Stimulated activated CD4-positive, alpha-beta T cell treated with anti-CD3 and anti-CD28 coated beads, Interleukin-1b, Interleukin-23, amount 100 ng/mL, for 4 hours (primary cell): ENCODE data around the gene ABHD12.
"Not testable (repeated sequence)": the region's sequence is repeated elsewhere in the genome, so short reads cannot be mapped to it uniquely, and the experiment has no call there.

Source experiments
- DNase-seq, 2 donors: peaks; one replicate each; pipeline ENCODE4 v3.0.0-alpha.2; 2020; ENCODE audit warnings: low read depth in 2 of 2

ABHD12 gene

GRCh38 chr20:25353747-25354705 is 36.6 kb downstream of the ABHD12 start:
- DNase-seq = no peak

DNA sequence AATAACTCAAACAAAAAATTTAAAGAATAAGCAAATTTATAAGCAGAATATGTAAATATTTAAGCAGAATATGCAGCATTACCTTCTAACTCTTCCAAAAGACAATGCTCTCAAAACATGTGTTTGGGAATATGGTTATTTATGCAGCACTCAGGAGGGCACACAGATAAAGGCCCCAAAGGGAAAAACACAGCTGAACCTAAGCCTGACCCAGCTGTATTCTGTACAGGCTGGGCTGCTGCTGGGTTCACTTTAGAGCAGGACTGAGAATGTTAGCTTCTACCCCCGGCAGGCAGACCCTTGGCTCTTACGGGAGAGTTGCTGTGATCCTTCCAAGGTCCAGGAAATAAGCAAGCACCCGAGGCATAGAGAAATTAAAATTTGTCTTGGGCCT is 37.3 kb downstream of the ABHD12 start:
- no peak for DNase-seq

GRCh38 chr20:25352746-25353145 is 37.9 kb downstream of the ABHD12 start:
- no peak for DNase-seq

DNA sequence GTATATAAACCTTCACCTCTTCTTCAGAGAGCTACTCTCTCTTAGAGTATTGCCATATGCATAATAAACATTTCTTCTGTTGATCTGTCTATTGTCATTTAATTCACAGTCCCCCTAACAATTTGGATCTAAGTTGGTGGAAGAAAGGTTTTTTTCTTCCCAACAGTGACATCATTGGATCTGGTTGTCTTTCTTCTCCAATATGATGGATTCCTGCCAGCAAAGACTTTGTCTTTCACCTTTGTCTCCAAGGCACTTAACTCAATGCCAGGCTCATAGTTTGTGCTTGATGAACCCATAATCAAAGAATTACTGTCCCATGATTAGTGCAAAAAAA is 39.6 kb downstream of the ABHD12 start:
- no peak for DNase-seq

DNA sequence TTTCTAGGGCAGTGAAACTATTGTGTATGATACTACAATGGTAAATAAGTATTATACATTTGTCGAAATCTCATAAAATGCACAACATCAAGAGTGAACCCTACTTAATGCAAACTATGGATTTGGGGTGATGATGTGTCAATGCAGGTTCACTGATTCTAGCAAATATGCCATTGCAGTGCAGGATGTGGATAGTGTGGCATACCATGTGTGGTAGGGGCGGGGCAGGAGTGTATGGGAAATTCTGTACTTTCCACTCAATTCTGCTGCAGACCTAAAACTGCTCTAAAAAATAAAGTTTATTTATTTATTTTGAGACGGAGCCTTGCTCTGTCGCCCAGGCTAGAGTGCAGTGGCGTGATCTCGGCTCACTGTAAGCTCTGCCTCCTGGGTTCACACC is 44.3 kb downstream of the ABHD12 start:
- no peak for DNase-seq

DNA sequence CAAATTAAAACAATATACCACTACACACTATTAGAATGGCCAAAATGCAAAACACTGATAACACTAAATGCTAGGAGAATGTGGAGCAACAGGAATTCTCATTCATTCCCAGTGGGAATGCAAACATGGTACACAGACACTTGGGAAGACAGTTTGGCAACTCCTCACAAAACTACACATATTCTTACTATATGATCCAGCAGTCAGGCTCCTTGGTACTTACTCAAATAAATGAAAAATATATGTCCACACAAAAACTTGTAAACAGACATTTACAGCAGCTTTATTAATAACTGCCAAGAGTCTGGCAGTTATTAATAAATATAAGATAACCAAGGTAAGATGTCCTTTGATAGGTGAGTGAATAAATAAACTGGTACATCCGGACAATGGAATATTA is 44.9 kb downstream of the ABHD12 start:
- DNase-seq = no peak

DNA sequence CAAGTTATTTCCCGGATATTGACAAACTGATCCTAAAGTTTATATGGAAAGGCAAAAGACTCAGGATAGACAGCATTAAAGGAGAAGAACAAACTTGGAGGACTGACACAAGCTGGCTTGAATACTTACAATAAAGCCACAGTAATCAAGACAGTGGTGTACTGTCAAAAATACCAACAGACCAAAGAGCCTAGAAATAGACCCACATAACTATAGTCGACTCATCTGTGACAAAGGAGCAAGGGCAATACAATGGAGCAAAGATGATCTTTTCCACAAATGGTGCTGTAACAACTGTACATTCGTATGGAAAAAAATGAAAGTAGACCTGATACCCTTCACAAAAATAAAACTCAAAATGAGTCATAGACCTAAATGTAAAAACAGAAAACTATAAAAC is 46.0 kb downstream of the ABHD12 start:
- DNase-seq = no peak

DNA sequence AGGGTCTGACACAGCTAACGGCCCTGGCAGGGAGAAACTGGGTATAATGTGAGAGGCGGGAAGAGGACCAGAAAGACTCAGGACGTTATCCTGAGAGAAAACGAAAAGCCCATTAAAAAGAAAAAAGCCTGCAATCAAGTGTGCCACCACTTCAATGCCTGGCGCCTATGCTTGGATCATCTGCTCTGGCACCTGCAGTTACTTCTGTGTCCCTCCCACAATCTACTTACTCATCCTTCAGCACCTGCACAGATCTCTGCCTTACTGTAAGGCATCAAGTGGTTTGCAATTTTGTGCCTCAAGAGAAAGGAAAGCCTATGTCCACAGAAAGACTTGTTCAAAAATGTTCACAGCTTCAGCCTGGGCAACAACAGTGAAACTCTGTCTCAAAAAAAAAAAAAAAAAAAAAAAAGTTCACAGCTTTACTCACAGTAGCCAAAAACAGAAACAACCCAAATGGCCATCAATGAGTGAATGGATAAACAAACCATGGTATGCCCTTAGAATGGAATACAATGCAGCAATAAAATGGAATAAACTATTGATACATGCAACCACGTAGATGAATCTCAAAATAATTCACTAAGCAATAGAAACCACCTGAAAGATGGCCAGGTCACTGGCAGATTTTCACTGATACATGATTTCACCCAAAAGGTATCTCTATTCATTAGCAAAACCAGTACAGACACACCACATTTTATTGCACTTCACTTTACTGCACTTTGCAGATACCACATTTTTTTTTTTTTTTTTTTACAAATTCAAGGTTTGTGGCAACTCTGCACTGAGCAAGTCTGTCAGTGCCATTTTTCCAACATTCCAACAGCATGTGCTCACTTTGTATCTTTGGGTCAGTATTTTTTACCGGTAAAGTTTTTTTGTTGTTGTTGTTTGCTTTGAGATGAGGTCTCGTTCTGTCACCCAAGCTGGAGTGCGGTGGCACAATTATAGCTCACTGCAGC is 48.6 kb downstream of the ABHD12 start:
- DNase-seq = no peak

DNA sequence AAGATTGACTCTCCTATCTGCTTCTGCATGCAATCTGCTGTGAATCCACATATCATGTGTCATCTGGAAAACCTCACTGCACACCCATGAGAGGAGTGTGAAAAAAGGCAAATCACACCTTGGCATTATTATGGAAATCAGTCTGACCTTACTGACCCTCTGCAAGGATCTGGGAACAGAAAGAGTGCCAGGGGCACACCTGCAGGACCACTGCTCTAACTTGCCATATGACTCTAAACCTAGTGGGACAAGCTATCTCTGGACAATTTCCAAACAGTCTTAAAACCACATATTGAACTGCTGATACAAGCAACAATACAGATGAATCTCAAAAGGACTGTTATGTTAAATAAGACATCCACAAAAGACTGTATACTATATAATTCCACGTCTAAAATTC is 50.3 kb downstream of the ABHD12 start:
- DNase-seq = no peak

DNA sequence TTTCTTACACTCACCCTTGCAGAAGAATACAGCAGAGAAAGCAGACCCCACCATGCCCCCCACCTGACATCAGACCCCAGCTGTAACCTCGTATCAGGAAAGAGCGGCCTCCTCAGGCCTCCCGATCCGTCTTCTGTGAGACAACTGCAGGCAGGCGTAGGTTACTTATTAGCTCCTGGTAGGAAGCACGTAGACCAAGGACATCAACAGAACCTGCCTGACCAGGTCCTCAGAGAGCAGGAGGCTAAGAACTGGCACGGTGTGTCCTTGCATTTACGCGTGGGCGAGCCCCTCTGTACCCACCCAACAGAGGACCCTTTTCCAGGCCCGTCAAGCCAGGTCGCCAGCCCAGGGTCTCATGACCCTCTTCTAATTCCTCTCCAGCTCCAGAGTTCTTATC is 51.0 kb downstream of the ABHD12 start:
- DNase-seq = no peak

- no peak for DNase-seq
These were observed 52.3 kb downstream of the ABHD12 start for GRCh38 chr20:25338112-25339023.

GRCh38 chr20:25336561-25337422 is 53.8 kb downstream of the ABHD12 start:
- no peak for DNase-seq

DNA sequence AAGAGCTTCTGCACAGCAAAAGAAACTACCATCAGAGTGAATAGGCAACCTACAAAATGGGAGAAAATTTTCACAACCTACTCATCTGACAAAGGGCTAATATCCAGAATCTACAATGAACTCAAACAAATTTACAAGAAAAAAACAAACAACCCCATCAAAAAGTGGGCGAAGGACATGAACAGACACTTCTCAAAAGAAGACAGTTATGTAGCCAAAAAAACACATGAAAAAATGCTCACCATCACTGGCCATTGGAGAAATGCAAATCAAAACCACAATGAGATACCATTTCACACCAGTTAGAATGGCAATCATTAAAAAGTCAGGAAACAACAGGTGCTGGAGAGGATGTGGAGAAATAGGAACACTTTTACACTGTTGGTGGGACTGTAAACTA is 55.7 kb downstream of the ABHD12 start:
- DNase-seq = not testable (repeated sequence)

DNA sequence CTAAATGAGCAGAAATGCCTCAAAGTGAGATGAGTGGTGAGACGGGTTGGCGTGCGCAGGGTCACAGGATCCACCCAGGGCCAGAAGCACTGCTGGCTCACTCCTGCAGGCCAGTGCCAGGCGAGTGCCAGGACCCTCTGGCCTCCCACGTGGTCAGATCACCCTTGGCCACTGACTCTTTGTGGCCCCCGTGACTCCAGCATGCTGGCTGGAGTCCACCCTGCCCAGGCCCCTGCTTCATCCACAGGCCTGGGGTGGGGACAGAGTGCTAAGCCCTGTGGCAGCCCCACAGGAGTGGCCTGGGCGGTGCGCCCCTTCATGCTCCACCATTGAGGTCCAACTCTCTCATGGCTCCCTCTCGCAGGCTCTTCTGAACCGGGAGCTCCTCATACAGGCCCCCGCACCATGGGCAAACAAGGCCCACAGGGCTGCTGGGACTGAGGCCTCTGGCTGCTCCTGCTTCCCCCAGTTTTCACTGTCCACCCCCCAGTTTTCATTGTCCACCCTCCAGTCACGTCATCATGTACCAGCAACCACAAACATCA is 61.6 kb downstream of the ABHD12 start:
- no peak for DNase-seq

DNA sequence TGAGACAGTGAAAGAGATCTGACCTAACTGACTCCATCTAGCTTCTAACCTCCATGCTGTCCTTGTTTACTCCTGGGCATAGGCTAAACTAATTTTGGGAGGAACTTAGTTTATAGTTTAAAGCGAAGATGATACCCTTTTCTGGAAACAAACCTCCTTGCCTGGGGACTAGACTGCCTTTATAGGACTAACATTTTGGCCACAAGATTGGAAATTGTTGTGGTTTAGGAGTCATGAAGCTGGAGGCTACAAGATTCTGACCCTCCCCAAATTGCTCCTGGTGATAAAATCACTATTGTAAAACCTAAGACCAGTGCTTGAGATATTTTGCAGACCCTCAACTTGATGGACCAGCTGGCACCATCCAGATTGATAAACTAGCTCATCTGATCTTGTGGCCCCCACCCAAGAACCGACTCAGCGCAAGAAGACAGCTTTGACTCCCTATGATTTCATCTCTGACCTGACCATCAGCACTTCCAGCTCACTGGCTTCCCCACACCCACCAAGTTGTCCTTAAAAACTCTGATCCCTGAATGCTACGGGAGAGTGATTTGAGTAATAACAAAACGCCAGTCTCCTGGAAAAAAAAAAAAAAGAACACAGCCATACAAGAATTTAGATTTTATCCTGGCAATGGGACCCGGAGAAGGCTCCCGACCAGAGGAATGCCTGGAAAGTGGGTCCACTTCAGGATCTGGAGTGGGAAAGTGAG is 63.0 kb downstream of the ABHD12 start:
- no peak for DNase-seq

- no peak for DNase-seq
These were observed 64.6 kb downstream of the ABHD12 start for GRCh38 chr20:25325997-25326396.

DNA sequence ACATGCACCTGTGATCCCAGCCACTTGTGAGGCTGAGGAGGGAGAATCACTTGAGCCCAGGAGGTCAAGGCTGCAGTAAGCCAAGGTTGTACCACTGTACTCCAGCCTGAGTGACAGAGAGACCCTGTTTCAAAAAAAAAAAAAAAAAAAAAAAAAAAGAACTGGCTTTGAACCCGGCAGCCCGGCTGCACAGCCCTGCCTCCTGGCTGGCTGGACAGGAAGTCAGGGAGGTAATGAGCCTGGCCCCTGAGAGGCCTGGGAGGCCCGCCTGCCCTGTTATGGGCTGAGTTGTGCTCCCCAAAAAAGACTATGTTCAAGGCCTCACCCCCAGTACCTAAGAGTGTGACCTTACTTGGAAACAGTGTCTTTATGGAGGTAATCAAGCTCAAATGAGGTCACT is 65.6 kb downstream of the ABHD12 start:
- no peak for DNase-seq

DNA sequence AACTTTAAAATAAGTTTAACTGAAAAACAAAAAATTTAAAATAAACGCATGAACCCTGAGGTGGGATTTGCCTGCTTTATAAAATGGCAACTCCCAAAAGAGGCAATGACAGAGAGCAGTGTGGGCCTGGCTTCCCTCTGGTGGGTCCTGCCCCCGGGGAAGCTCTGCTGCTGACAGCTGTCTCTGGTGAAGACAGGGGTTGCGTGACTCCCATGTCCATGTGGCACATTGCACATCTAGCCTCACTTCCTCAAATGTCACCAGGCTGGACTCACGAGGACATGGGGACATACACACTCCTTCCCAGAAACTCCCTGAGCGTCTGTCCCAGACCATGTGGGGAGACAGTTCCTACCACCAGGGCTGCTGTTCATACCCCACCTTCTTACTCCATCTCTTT is 66.2 kb downstream of the ABHD12 start:
- DNase-seq = no peak

DNA sequence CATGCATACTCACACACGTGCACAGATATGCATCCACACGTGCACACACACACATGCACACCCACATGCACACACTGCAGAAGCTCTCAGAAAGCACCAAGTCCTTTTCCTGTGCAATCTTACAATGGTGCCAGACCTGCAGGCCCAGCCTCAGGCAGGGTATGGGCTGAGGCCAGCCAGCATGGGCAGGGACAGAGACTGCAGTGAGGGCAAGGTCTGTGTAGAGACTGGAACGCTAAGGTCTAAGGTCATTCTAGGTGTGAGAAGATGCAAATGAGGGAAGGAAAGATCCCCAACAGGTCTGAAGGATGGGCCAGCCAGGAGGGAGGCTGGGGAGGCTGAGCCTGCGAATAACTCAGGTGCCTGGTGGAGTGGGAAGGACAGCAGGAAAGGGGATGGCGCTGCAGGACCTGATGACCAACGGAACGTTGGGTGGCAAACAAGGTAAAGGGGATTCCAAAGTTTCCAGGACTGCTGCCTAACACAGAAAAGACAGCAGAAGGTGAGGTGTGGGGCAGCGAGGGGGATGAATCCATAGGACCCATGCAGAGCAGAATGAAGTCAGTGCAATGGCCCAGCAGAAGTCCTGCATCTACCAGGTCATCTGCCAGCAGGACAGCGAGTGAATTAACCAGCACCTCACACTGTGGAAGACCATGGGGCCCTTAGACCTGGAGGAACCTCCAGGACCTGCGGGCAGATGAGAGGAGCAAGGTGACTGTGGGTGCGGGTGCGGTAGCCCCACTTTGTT is 67.0 kb downstream of the ABHD12 start:
- no peak for DNase-seq
